ENCODE results near the gene ZC2HC1C. TPM values are rescaled to one million over a fixed set of nuclear protein-coding genes. Genes with fewer than 3 reads are reported as not detected.

The ZC2HC1C gene
- total RNA-seq, 1 experiment from 2014 or later: 1.4 TPM

GRCh38 chr14:75066691-75067090, 2.8 kb upstream of the ZC2HC1C start:
- peaks cover 2% of the 10 kb centered on the region; the same call in 1 of the 2 replicates for H3K4me1 ChIP-seq (ENCODE audit: insufficient read depth, low read length)
- H2BK20ac ChIP-seq (ENCODE audit: low read depth, low read length, poor library complexity, severe bottlenecking): no peak overlapping the region
- H3K36me3 Mint-ChIP-seq (ENCODE audit: insufficient read depth in 1 of 3, low read depth in 3 of 3): peaks cover 0 to under 1% (median 0%) of the 10 kb centered on the region in 3 experiments; a peak in 1 of 7 replicates
- no peak overlapping the region for H3T11ph ChIP-seq (ENCODE audit: low read length)
- no peak overlapping the region for H2AK5ac ChIP-seq (ENCODE audit: insufficient read length, low read length)
- no peak overlapping the region for H3K27ac Mint-ChIP-seq
- H4K20me1 ChIP-seq (ENCODE audit: control insufficient read depth, insufficient read depth, insufficient read length): no peaks in the 10 kb centered on the region
- H3K23me2 ChIP-seq (ENCODE audit: insufficient read length, low read depth, low read length, poor library complexity, severe bottlenecking): peaks cover 11% of the 10 kb centered on the region
- H3K18ac ChIP-seq (ENCODE audit: insufficient read length, low read depth, low read length): no peak overlapping the region
- no peak overlapping the region for H3K14ac ChIP-seq (ENCODE audit: insufficient read depth, low read length)
- no peak overlapping the region for H2BK12ac ChIP-seq (ENCODE audit: insufficient read length, low read depth, low read length)
- no peak overlapping the region for H3K56ac ChIP-seq (ENCODE audit: insufficient read length, low read depth, low read length)
- H3K79me2 ChIP-seq (ENCODE audit: insufficient read depth, low read length): peaks cover 1% of the 10 kb centered on the region; the same call in 1 of the 2 replicates
- no CpG with 5 or more reads among the region's 3 CpGs for WGBS (ENCODE audit: extremely low coverage, insufficient read length, low lambda C conversion rate)
- H2BK5ac ChIP-seq (ENCODE audit: insufficient read length, low read length): no peak overlapping the region
- DNase-seq: no peak
- H3K4me1 Mint-ChIP-seq: peaks cover 21% of the 10 kb centered on the region in 2 experiments
- no peak overlapping the region for H4K5ac ChIP-seq (ENCODE audit: insufficient read length, low read depth, low read length)
- H2BK15ac ChIP-seq (ENCODE audit: low read depth, low read length): no peak overlapping the region
- H3K27ac ChIP-seq (ENCODE audit: insufficient read length, low read depth, low read length): no peak overlapping the region
- H3K4me2 ChIP-seq (ENCODE audit: insufficient read depth, insufficient read length, low read length): no peak overlapping the region
- no peaks in the 10 kb centered on the region for H3K9me3 Mint-ChIP-seq
- H4K8ac ChIP-seq (replicated peaks; ENCODE audit: insufficient read length, low read depth, low read length): no peak overlapping the region
- no peak overlapping the region for H3K4me3 Mint-ChIP-seq
- no peak for TF ChIP-seq CTCF (conservative IDR thresholded peaks at IDR 0.05)
- H3K27me3 ChIP-seq (ENCODE audit: insufficient read depth, low read length): no peaks in the 10 kb centered on the region
- no peak overlapping the region for H3K4ac ChIP-seq (ENCODE audit: low read depth, low read length)
- no peak overlapping the region for H3K9ac ChIP-seq (ENCODE audit: extremely low read depth, insufficient read length, low read length)
- no peak overlapping the region for H2AFZ ChIP-seq (ENCODE audit: low read length)
- no peak overlapping the region for H2BK120ac ChIP-seq (ENCODE audit: low read depth, low read length, poor library complexity, severe bottlenecking)
- no peak overlapping the region for H3K23ac ChIP-seq (ENCODE audit: insufficient read length, low read depth, low read length)
- no peak overlapping the region for H4K91ac ChIP-seq (ENCODE audit: insufficient read length, low read depth, low read length)
- no peaks in the 10 kb centered on the region for H3K9me3 ChIP-seq (ENCODE audit: control insufficient read depth, low read depth, low read length)
- H3K79me1 ChIP-seq (ENCODE audit: insufficient read depth, low read depth, low read length, poor library complexity, severe bottlenecking): no peaks in the 10 kb centered on the region
- no peaks in the 10 kb centered on the region; the same call in 1 of the 2 replicates for H3K27me3 Mint-ChIP-seq (ENCODE audit: low read depth)
